ENCODE measurements around the gene RASGRF1. TPM values are rescaled to one million over a fixed set of nuclear protein-coding genes. Genes with fewer than 3 reads are reported as not detected.

Gene RASGRF1
- total and polyA plus RNA-seq, 2 experiments from 2014 or later = 0.05 to 0.24 TPM

DNA sequence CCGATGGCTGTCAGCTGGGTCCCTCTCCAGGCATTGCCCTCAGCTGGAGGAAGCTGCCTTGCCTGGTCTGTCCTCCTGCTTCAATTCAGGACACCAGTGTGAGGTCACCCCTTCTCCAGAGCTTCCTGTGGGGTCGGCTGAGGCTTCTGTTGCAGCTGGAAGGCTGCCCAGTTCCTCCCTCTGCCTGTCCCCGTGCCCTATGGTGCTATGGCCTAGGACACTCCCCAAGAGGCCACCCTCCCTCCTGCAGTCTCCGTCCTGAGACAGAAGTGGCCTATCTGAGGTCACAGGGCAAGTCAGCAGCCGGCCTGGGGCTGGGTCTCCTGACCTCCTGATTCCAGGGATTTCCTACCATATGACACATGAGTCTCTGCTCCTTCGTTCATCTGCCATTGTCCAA lies 57.9 kb downstream of the RASGRF1 start (continued):
- TF ChIP-seq, protein P1, sequence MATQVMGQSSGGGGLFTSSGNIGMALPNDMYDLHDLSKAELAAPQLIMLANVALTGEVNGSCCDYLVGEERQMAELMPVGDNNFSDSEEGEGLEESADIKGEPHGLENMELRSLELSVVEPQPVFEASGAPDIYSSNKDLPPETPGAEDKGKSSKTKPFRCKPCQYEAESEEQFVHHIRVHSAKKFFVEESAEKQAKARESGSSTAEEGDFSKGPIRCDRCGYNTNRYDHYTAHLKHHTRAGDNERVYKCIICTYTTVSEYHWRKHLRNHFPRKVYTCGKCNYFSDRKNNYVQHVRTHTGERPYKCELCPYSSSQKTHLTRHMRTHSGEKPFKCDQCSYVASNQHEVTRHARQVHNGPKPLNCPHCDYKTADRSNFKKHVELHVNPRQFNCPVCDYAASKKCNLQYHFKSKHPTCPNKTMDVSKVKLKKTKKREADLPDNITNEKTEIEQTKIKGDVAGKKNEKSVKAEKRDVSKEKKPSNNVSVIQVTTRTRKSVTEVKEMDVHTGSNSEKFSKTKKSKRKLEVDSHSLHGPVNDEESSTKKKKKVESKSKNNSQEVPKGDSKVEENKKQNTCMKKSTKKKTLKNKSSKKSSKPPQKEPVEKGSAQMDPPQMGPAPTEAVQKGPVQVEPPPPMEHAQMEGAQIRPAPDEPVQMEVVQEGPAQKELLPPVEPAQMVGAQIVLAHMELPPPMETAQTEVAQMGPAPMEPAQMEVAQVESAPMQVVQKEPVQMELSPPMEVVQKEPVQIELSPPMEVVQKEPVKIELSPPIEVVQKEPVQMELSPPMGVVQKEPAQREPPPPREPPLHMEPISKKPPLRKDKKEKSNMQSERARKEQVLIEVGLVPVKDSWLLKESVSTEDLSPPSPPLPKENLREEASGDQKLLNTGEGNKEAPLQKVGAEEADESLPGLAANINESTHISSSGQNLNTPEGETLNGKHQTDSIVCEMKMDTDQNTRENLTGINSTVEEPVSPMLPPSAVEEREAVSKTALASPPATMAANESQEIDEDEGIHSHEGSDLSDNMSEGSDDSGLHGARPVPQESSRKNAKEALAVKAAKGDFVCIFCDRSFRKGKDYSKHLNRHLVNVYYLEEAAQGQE (IDR thresholded peaks at IDR 0.05; ENCODE audit: unreplicated experiment) = no peak
- TF ChIP-seq, protein P2, sequence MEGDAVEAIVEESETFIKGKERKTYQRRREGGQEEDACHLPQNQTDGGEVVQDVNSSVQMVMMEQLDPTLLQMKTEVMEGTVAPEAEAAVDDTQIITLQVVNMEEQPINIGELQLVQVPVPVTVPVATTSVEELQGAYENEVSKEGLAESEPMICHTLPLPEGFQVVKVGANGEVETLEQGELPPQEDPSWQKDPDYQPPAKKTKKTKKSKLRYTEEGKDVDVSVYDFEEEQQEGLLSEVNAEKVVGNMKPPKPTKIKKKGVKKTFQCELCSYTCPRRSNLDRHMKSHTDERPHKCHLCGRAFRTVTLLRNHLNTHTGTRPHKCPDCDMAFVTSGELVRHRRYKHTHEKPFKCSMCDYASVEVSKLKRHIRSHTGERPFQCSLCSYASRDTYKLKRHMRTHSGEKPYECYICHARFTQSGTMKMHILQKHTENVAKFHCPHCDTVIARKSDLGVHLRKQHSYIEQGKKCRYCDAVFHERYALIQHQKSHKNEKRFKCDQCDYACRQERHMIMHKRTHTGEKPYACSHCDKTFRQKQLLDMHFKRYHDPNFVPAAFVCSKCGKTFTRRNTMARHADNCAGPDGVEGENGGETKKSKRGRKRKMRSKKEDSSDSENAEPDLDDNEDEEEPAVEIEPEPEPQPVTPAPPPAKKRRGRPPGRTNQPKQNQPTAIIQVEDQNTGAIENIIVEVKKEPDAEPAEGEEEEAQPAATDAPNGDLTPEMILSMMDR (conservative IDR thresholded peaks at IDR 0.05; ENCODE audit: low read depth in 2 of 2) = no peak
- TF ChIP-seq ZNF114 (CRISPR knock-in tag; IDR thresholded peaks at IDR 0.05) (no peak), NANOG (IDR thresholded peaks at IDR 0.05; ENCODE audit: borderline replicate concordance) (no peak), STAT1 (IDR thresholded peaks at IDR 0.05; ENCODE audit: unreplicated experiment) (no peak)

DNA sequence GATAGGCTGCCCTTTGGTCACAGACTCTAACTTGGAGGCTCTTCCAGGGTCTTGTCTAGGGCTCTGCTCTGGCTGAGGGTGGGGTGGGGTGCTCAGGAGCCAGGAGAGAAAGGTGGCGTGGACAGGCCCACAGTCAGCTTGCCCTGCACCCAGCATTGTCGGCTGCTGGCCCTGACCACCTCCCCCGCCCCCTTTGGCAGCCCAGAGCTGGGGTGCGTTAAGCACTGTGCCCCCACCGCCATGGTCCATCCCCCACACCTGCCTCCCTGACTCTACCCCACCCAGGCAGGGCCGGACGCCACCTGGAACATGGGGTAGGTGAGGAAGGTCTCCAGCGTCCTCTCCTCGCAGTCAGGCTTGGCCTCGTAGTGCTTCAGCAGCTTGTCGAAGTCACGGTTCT lies 58.8 kb downstream of the RASGRF1 start:
- H3K4me3 Mint-ChIP-seq = no peak overlapping the region
- Histone ChIP-seq H3K36me3 (ENCODE audit: insufficient read depth) (no peaks in the 10 kb centered on the region), H3F3A (replicated peaks; ENCODE audit: low read depth) (no peaks in the 10 kb centered on the region), H4K20me1 (replicated peaks; ENCODE audit: insufficient read depth) (no peaks in the 10 kb centered on the region), H3K4me1 (ENCODE audit: insufficient read depth) (no peaks in the 10 kb centered on the region), H3K4me2 (no peak overlapping the region), H3K27ac (ENCODE audit: low read depth) (no peak overlapping the region), H3K4me3 (no peak overlapping the region), H2AFZ (no peak overlapping the region), H3K79me2 (replicated peaks; ENCODE audit: insufficient read depth) (no peaks in the 10 kb centered on the region), H3K9me2 (ENCODE audit: insufficient read depth) (0 out of 2 replicates have a peak, but pooled peaks cover 6% of the 10 kb centered on the region), H3K27me3 (ENCODE audit: insufficient read depth) (no peaks in the 10 kb centered on the region)
- no peak for DNase-seq (ENCODE audit: low spot score)
- ATAC-seq = no peak
- H3K27ac Mint-ChIP-seq = no peak overlapping the region
- peaks cover 21% of the 10 kb centered on the region; the same call in 2 of the 3 replicates for H3K4me1 Mint-ChIP-seq
- peaks cover 4% of the 10 kb centered on the region for H3K9me3 Mint-ChIP-seq
- peaks cover 13% of the 10 kb centered on the region for H3K27me3 Mint-ChIP-seq (ENCODE audit: insufficient read depth, low read depth, poor library complexity)
- peaks cover 3% of the 10 kb centered on the region; the same call in 1 of the 3 replicates for H3K36me3 Mint-ChIP-seq (ENCODE audit: low read depth)
- TF ChIP-seq, protein P1 (IDR thresholded peaks at IDR 0.05; ENCODE audit: unreplicated experiment) = no peak
- TF ChIP-seq EZH2phosphoT487 (IDR thresholded peaks at IDR 0.05; ENCODE audit: unreplicated experiment) (no peak), POLR2AphosphoS5 (IDR thresholded peaks at IDR 0.05; ENCODE audit: low read depth) (no peak), JUNB (IDR thresholded peaks at IDR 0.05; ENCODE audit: unreplicated experiment) (no peak), ZNF331 (CRISPR knock-in tag; IDR thresholded peaks at IDR 0.05; ENCODE audit: low read depth) (no peak), CREB1 (CRISPR knock-in tag; IDR thresholded peaks at IDR 0.05; ENCODE audit: low read depth) (no peak)
- TF ChIP-seq, protein P3, sequence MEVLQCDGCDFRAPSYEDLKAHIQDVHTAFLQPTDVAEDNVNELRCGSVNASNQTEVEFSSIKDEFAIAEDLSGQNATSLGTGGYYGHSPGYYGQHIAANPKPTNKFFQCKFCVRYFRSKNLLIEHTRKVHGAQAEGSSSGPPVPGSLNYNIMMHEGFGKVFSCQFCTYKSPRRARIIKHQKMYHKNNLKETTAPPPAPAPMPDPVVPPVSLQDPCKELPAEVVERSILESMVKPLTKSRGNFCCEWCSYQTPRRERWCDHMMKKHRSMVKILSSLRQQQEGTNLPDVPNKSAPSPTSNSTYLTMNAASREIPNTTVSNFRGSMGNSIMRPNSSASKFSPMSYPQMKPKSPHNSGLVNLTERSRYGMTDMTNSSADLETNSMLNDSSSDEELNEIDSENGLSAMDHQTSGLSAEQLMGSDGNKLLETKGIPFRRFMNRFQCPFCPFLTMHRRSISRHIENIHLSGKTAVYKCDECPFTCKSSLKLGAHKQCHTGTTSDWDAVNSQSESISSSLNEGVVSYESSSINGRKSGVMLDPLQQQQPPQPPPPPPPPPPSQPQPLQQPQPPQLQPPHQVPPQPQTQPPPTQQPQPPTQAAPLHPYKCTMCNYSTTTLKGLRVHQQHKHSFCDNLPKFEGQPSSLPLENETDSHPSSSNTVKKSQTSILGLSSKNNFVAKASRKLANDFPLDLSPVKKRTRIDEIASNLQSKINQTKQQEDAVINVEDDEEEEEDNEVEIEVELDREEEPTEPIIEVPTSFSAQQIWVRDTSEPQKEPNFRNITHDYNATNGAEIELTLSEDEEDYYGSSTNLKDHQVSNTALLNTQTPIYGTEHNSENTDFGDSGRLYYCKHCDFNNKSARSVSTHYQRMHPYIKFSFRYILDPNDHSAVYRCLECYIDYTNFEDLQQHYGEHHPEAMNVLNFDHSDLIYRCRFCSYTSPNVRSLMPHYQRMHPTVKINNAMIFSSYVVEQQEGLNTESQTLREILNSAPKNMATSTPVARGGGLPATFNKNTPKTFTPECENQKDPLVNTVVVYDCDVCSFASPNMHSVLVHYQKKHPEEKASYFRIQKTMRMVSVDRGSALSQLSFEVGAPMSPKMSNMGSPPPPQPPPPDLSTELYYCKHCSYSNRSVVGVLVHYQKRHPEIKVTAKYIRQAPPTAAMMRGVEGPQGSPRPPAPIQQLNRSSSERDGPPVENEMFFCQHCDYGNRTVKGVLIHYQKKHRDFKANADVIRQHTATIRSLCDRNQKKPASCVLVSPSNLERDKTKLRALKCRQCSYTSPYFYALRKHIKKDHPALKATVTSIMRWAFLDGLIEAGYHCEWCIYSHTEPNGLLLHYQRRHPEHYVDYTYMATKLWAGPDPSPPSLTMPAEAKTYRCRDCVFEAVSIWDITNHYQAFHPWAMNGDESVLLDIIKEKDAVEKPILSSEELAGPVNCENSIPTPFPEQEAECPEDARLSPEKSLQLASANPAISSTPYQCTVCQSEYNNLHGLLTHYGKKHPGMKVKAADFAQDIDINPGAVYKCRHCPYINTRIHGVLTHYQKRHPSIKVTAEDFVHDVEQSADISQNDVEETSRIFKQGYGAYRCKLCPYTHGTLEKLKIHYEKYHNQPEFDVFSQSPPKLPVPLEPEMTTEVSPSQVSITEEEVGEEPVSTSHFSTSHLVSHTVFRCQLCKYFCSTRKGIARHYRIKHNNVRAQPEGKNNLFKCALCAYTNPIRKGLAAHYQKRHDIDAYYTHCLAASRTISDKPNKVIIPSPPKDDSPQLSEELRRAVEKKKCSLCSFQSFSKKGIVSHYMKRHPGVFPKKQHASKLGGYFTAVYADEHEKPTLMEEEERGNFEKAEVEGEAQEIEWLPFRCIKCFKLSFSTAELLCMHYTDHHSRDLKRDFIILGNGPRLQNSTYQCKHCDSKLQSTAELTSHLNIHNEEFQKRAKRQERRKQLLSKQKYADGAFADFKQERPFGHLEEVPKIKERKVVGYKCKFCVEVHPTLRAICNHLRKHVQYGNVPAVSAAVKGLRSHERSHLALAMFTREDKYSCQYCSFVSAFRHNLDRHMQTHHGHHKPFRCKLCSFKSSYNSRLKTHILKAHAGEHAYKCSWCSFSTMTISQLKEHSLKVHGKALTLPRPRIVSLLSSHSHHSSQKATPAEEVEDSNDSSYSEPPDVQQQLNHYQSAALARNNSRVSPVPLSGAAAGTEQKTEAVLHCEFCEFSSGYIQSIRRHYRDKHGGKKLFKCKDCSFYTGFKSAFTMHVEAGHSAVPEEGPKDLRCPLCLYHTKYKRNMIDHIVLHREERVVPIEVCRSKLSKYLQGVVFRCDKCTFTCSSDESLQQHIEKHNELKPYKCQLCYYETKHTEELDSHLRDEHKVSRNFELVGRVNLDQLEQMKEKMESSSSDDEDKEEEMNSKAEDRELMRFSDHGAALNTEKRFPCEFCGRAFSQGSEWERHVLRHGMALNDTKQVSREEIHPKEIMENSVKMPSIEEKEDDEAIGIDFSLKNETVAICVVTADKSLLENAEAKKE (CRISPR knock-in tag; IDR thresholded peaks at IDR 0.05) = no peak

Measured in GM23338 (cell line).